ENCODE measurements around the gene SENP5.

The SENP5 gene

DNA sequence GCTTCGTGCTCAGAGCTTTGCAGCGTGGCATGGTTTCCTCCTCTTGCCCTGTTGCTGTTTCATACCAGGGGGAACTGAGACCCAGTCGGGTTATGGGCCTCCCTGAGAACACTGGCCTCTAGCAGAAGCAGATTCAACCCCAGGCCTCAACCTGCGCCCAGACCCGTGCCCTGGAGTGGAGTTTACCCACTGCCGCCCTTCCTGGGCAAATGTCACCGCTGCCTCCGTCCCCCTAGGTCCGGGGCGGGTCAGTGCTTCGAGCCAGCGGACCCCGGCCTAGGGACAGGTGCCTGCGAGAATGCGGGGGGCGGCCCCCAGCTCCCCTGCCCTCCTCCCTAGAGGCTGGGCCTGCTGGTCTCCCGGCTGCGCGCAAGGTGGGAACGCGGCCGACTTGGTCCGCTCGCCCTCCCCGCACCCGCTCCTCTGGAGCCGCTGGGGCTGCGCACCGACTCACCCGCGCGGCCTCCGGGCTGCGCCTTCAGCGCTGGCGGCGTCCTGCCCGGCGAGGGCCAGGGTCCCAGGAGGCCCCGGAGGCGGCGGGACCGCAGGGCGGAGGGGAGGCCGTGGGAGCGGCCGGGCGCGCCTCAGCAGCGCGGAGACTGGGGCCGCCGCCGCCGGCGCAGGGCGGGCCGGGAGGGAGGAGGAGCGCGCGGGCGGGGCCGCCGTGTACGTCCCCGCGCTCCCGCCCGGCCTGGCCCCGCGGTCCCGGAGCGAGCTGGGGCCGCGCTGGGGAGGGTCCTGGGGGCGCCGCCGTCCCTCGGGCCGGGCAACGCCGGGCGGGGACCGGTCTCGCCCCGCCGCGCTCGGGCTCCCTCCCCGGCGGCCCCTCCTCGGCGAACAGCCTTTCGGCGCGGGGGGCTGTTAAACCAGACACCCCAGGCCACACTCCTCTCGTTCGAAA, 100.8 kb downstream of the SENP5 start, which contains the start of gene PIGZ:
PIGZ (minus strand) TSS at position 601 of the 901 bp plus-strand sequence. CDS start 16,802 bp downstream, outside the sequence.
- no peak for DNase-seq (ENCODE audit: low read depth, low spot score)

DNA sequence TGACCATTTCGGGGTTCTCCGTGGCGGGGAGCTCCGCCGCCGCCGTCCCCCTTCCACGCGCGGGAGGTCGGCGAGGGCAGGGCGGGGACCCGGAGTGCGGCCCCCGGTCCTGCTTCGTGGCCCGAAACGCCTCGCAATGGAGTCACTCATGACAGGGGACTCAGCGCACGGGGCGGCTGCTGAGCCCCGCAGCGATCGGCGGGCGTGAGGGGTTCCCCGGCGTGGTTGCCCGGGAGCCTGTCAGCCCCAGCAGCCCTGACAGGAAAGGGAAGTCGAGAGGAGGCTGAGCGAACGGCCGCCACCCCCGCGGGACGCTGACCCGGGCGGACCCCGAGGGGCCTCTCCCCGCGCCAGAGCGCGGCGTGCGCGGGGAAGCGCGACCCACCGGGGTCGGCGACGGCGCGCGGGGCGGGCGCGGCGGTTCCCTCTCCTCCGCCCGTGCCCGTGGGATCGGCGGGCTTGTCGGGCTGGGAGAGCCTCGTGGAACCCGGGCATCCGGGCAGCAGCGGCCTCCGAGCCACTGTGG, 101.5 kb downstream of the SENP5 start:
- DNase-seq (ENCODE audit: low read depth, low spot score): no peak

DNA sequence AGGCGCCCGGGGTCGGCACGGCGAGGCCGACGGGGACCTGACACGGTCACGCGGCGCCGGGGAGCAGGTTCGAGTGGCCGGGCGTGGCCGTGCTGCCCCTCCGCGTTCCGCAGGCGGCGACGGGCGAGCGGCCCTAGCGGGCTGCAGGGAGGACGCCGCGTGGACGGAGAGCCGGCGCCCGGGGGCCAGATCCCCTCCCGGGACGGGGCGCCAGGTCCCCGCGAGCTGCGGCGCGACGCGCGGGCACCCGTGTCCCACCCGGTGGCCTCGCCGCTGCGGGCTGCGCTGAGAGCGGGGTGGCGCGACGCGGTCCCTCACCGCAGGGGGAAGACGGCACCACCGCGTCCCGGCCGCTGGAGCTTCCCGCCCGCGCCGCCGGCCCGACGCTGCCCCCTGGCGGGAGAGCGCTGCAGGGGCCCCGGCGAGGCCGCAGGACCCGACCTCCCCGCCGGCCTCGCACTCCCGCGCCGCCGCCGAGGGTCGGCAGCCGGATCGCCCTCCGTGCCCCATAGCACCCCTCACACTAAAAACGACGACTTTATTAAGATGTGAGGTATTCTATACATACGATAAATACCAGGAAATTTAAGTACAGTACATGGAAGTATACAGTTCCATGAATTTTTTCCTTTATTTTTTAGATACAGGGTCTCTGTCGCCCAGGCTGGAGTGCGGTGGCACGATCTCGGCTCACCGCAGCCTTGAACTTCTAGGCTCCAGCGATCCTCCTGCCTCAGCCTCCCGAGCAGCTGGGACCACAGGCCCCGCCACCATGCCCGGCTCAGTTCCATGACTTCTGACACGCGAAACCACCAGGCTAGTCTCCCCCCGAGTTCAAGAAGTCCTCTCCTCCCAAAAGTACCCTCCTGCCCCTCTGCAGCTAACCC, 102.2 kb downstream of the SENP5 start:
- peak; percentile 67 for DNase-seq (ENCODE audit: low read depth, low spot score)

DNA sequence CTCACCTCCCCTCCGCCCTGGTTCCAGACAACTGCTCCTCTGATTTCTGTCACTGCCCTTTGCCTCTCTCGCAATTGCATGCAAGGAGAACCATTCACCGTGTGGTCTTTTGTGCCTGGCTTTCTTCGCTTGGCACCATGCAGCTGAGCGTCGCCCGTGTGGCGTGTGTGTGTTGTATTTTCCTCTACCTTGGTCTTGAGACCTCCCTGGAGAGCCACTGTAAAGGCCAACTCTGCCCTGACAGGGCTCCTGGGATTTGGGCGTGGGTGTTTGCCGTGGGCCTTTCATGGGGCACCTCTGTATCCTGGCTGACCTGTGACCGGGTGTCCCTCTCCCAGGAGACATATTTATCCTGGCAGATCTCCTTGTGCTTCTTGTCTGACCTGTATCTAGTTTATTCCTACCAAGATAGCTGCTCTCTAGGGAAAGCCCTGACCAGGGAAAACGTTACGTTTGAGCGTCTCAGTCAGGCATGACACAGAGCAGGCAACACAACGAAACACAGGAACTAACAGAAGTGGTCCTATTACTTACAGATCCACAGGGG, 102.9 kb downstream of the SENP5 start:
- no peak for DNase-seq (ENCODE audit: low read depth, low spot score)

DNA sequence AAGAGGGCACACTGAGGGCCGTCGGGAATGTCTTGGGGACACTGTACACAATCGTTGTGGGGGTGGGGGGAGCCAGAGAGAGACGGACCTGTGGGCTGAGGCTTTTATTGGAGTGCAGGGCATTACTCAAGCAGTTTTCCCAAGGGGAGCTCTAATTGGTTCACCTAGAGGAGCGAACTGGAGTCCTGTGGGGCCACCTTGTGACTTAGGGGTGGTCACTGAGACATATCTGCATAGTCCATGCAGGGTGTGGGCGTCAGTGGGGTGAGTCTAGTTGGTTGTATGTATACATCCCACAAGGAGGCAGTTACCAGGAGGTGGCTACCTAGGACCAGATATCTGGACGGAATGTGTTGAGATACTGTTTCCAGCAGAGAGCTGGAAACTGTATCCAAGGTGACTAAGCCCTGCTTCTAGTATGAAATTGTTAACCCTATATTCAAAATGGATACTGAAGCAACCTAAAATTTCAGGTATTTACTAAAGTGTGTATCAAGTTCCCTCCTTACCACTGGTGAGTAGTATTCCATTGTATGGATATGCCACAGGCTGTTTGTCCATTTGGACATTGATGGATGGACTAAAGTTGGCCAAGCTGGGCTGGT, 103.5 kb downstream of the SENP5 start:
- DNase-seq (ENCODE audit: low read depth, low spot score): no peak

DNA sequence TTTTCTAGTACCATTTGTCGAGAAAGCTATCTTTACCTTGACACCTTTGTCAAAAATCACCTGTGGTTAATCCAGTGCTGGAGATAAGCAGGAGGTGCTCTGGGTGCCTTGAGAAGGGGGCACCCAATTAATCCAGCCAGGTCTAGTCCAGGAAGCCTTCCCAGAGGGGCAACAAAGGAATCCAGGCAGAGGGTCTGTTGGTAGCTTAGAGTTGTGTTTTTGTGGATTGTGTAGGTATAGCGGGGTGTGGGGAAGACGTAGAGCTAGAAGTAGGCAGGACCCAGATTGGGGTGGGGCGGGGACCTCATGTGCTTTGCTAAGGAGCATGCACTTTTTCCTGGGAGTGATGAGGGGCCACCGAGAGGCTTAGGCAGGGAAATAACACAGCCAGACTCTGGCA, 106.9 kb downstream of the SENP5 start:
- DNase-seq (ENCODE audit: low read depth, low spot score): no peak

DNA sequence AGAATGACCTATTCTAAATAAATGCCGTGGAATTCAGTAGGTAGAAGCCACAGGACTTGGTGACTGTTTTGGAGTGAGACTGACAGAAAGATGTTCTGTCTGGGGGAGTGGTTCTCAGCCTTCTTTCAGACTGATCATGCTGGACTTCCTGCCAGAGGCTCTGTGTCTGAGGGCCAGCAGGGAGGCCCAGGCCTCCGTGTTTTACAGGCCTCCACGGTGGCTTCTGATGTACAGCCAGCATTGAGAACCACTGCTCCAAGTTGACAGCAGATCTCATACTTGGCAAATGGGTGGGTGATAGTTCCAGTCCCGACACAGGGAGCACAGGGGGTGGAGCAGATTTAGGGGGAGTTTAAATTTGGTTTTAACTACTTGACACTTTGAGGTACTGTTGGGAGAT, 107.6 kb downstream of the SENP5 start:
- no peak for DNase-seq (ENCODE audit: low read depth, low spot score)

DNA sequence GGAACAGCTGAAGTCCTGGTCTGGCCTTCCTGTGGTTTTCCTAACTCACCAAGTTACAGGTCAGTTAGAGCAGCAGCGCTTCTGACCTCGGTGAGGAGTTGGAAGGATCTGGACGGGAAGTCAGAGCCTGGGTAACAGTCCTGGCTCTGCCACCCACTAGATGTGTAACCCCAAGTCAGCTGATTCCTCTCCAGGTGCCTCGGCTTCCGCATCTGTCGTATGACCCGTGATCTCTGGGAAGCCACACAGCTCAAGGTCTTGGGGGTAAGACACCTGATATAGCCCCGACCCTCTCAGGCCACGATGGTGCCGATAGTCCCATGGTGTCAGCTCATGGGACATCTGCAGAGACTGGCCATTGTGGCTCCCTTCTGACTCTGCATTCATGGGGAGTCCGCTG, 109.2 kb downstream of the SENP5 start:
- no peak for DNase-seq (ENCODE audit: low read depth, low spot score)

DNA sequence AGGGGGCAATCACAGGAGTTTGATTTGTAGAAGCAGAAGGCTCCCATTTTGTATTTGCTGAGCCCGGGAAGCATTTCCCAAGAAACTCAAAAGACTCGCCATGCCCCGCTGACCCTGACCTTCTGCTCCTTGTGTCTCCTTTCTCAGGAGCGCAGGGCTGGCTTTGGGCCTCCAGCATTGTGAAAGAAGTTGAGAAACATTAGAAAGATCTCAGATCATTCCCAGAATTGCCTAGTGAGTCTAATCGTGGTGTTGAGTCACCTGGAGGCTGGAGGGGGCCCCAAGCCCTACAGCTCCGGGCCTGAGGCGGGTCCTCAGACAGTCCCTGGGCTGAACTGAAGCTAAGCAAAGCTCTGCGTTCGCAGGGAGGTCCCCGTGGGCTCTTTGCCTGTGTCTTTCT, 111.8 kb downstream of the SENP5 start:
- no peak for DNase-seq (ENCODE audit: low read depth, low spot score)

DNA sequence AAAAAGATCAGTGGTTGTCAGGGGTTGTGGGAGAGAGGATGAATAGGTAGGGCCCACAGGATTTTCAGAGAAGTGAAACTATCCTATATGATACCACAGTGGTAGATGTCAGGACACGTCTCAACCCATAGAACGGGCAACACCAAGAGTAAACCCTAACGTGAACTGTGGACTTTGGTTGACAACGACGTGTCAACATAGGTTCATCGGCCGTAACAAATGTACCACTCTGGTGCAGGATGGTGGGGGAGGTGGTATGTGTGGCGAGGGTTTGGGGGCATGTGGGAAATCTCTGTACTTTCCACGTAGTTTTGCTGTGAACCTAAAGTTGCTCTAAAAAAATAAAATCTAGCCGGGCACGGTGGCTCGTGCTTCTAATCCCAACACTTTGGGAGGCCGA, 113.9 kb downstream of the SENP5 start:
- no peak for DNase-seq (ENCODE audit: low read depth, low spot score)

DNA sequence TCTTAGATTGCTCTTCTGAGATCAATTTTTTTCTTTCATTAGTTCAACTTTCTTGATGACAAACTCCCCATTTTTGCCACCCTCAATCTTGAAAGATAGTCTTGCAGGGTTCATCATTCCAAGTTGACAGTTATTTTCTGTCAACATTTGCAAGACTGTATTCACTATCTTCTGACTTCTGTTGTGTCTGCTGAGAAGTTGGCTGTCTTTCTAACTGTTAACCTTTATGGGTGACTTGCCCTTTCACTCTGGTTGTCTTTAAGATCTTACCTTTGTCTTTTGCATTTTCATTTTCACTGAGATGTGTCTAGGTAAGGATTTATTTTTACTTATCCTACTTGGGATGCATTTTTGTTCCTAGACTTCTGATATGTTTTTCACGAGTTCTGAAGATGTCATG, 115.5 kb downstream of the SENP5 start:
- no peak for DNase-seq (ENCODE audit: low read depth, low spot score)

Measured in ELF-1 (cell line).